ENCODE measurements around the gene KRT74.

Gene KRT74

GRCh38 chr12:52615208-52615868 is 41.7 kb upstream of the KRT74 start:
- no peaks in the 10 kb centered on the region for H3K36me3 ChIP-seq (ENCODE audit: insufficient read depth, insufficient read length, low read length)
- no peak overlapping the region for H3K4me3 ChIP-seq (ENCODE audit: insufficient read length, low read depth)
- H3K27me3 ChIP-seq (ENCODE audit: insufficient read depth, insufficient read length): peaks cover 17% of the 10 kb centered on the region
- H3K9ac ChIP-seq (ENCODE audit: insufficient read length, low read depth): no peak overlapping the region
- TF ChIP-seq ZNF274 (IDR thresholded peaks at IDR 0.05; ENCODE audit: low read depth, low read length) (no peak), YY1 (IDR thresholded peaks at IDR 0.05; ENCODE audit: insufficient read depth, insufficient read length) (no peak), SUZ12 (IDR thresholded peaks at IDR 0.05; ENCODE audit: extremely low read depth, insufficient read depth, insufficient read length) (no peak)
- no peaks in the 10 kb centered on the region for H3K9me3 ChIP-seq (ENCODE audit: insufficient read depth, low read length)
- DNase-seq (ENCODE audit: low read depth, low spot score): no peak
- H3K4me1 ChIP-seq (ENCODE audit: insufficient read depth, insufficient read length): peaks cover 6% of the 10 kb centered on the region

- Histone ChIP-seq H3K9me3 (ENCODE audit: insufficient read depth, low read length) (no peaks in the 10 kb centered on the region), H3K4me1 (ENCODE audit: insufficient read depth, insufficient read length) (peaks cover 6% of the 10 kb centered on the region), H3K9ac (ENCODE audit: insufficient read length, low read depth) (no peak overlapping the region), H3K36me3 (ENCODE audit: insufficient read depth, insufficient read length, low read length) (no peaks in the 10 kb centered on the region), H3K4me3 (ENCODE audit: insufficient read length, low read depth) (no peak overlapping the region), H3K27me3 (ENCODE audit: insufficient read depth, insufficient read length) (peaks cover 17% of the 10 kb centered on the region)
- no peak for TF ChIP-seq ZNF274 (IDR thresholded peaks at IDR 0.05; ENCODE audit: low read depth, low read length)
- TF ChIP-seq SUZ12 (IDR thresholded peaks at IDR 0.05; ENCODE audit: extremely low read depth, insufficient read depth, insufficient read length): no peak
- no peak for TF ChIP-seq YY1 (IDR thresholded peaks at IDR 0.05; ENCODE audit: insufficient read depth, insufficient read length)
- DNase-seq (ENCODE audit: low read depth, low spot score): no peak
Observed at GRCh38 chr12:52614381-52615207, 41.0 kb upstream of the KRT74 start.

GRCh38 chr12:52613384-52614030 is 39.9 kb upstream of the KRT74 start:
- peaks cover 6% of the 10 kb centered on the region for H3K4me1 ChIP-seq (ENCODE audit: insufficient read depth, insufficient read length)
- TF ChIP-seq YY1 (IDR thresholded peaks at IDR 0.05; ENCODE audit: insufficient read depth, insufficient read length): no peak
- H3K36me3 ChIP-seq (ENCODE audit: insufficient read depth, insufficient read length, low read length): no peaks in the 10 kb centered on the region
- DNase-seq (ENCODE audit: low read depth, low spot score): no peak
- H3K27me3 ChIP-seq (ENCODE audit: insufficient read depth, insufficient read length): peaks cover 17% of the 10 kb centered on the region
- no peak overlapping the region for H3K9ac ChIP-seq (ENCODE audit: insufficient read length, low read depth)
- no peaks in the 10 kb centered on the region for H3K9me3 ChIP-seq (ENCODE audit: insufficient read depth, low read length)
- no peak overlapping the region for H3K4me3 ChIP-seq (ENCODE audit: insufficient read length, low read depth)

GRCh38 chr12:52612431-52613383 is 39.1 kb upstream of the KRT74 start:
- Histone ChIP-seq H3K9ac (ENCODE audit: insufficient read length, low read depth) (no peak overlapping the region), H3K4me3 (ENCODE audit: insufficient read length, low read depth) (no peak overlapping the region), H3K4me1 (ENCODE audit: insufficient read depth, insufficient read length) (peaks cover 6% of the 10 kb centered on the region), H3K9me3 (ENCODE audit: insufficient read depth, low read length) (no peaks in the 10 kb centered on the region), H3K36me3 (ENCODE audit: insufficient read depth, insufficient read length, low read length) (no peaks in the 10 kb centered on the region), H3K27me3 (ENCODE audit: insufficient read depth, insufficient read length) (peaks cover 17% of the 10 kb centered on the region)
- TF ChIP-seq ZNF274 (IDR thresholded peaks at IDR 0.05; ENCODE audit: low read depth, low read length) (no peak), YY1 (IDR thresholded peaks at IDR 0.05; ENCODE audit: insufficient read depth, insufficient read length) (no peak), SUZ12 (IDR thresholded peaks at IDR 0.05; ENCODE audit: extremely low read depth, insufficient read depth, insufficient read length) (no peak)
- DNase-seq (ENCODE audit: low read depth, low spot score): no peak

- TF ChIP-seq ZNF274 (IDR thresholded peaks at IDR 0.05; ENCODE audit: low read depth, low read length): no peak
- H3K36me3 ChIP-seq (ENCODE audit: insufficient read depth, insufficient read length, low read length): no peaks in the 10 kb centered on the region
- no peak for DNase-seq (ENCODE audit: low read depth, low spot score)
- H3K27me3 ChIP-seq (ENCODE audit: insufficient read depth, insufficient read length): peaks cover 13% of the 10 kb centered on the region
- H3K9ac ChIP-seq (ENCODE audit: insufficient read length, low read depth): no peak overlapping the region
- H3K4me1 ChIP-seq (ENCODE audit: insufficient read depth, insufficient read length): peaks cover 6% of the 10 kb centered on the region
- H3K4me3 ChIP-seq (ENCODE audit: insufficient read length, low read depth): no peak overlapping the region
- H3K9me3 ChIP-seq (ENCODE audit: insufficient read depth, low read length): no peaks in the 10 kb centered on the region
Observed at GRCh38 chr12:52611080-52611468, 37.4 kb upstream of the KRT74 start.

- Histone ChIP-seq H3K9ac (ENCODE audit: insufficient read length, low read depth) (no peak overlapping the region), H3K9me3 (ENCODE audit: insufficient read depth, low read length) (no peaks in the 10 kb centered on the region), H3K27me3 (ENCODE audit: insufficient read depth, insufficient read length) (peaks cover 13% of the 10 kb centered on the region), H3K4me3 (ENCODE audit: insufficient read length, low read depth) (no peak overlapping the region), H3K36me3 (ENCODE audit: insufficient read depth, insufficient read length, low read length) (no peaks in the 10 kb centered on the region), H3K4me1 (ENCODE audit: insufficient read depth, insufficient read length) (peaks cover 6% of the 10 kb centered on the region)
- TF ChIP-seq YY1 (IDR thresholded peaks at IDR 0.05; ENCODE audit: insufficient read depth, insufficient read length) (no peak), SUZ12 (IDR thresholded peaks at IDR 0.05; ENCODE audit: extremely low read depth, insufficient read depth, insufficient read length) (no peak), ZNF274 (IDR thresholded peaks at IDR 0.05; ENCODE audit: low read depth, low read length) (no peak)
- no peak for DNase-seq (ENCODE audit: low read depth, low spot score)
Observed at GRCh38 chr12:52608826-52609630, 35.4 kb upstream of the KRT74 start.

Measured in NT2/D1 (cell line).